ENCODE results near the gene AP3M1. TPM values are rescaled to one million over a fixed set of nuclear protein-coding genes. Genes with fewer than 3 reads are reported as not detected.
"Not testable (repeated sequence)": the region's sequence is repeated elsewhere in the genome, so short reads cannot be mapped to it uniquely, and the experiment has no call there.

AP3M1 gene
- total RNA-seq, 1 experiment from 2014 or later: 59.4 TPM

GRCh38 chr10:74194545-74194944 lies 43.9 kb upstream of the AP3M1 start:
- no TSS peak for BruUV-seq (replicated peaks)
- TF ChIP-seq, protein P1, sequence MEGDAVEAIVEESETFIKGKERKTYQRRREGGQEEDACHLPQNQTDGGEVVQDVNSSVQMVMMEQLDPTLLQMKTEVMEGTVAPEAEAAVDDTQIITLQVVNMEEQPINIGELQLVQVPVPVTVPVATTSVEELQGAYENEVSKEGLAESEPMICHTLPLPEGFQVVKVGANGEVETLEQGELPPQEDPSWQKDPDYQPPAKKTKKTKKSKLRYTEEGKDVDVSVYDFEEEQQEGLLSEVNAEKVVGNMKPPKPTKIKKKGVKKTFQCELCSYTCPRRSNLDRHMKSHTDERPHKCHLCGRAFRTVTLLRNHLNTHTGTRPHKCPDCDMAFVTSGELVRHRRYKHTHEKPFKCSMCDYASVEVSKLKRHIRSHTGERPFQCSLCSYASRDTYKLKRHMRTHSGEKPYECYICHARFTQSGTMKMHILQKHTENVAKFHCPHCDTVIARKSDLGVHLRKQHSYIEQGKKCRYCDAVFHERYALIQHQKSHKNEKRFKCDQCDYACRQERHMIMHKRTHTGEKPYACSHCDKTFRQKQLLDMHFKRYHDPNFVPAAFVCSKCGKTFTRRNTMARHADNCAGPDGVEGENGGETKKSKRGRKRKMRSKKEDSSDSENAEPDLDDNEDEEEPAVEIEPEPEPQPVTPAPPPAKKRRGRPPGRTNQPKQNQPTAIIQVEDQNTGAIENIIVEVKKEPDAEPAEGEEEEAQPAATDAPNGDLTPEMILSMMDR (conservative IDR thresholded peaks at IDR 0.05): no peak
- no peak for TF ChIP-seq EZH2 (IDR thresholded peaks at IDR 0.05; ENCODE audit: low read depth)
- DNase-seq: no peak
- no peak overlapping the region for H3K4me3 ChIP-seq
- no peaks in the 10 kb centered on the region for H4K20me1 ChIP-seq (ENCODE audit: insufficient read depth)
- H3K79me2 ChIP-seq (ENCODE audit: low read depth): peaks cover 93% of the 10 kb centered on the region
- intact Hi-C loops (cut with micrococcal nuclease; ENCODE audit: unreplicated experiment): no loop called here
- ChIA-PET CTCF (no interaction called here), POLR2A (ENCODE audit: unreplicated experiment) (no interaction called here)
- H3F3A ChIP-seq (ENCODE audit: insufficient read depth, low read depth): peaks cover 34% of the 10 kb centered on the region
- peaks cover 41% of the 10 kb centered on the region for H3K4me1 ChIP-seq (replicated peaks; ENCODE audit: insufficient read depth)
- no peaks in the 10 kb centered on the region for H3K9me3 ChIP-seq (ENCODE audit: insufficient read depth, low read depth)
- H3K4me2 ChIP-seq: no peak overlapping the region
- H3K27me3 ChIP-seq (ENCODE audit: insufficient read depth, low read depth): no peaks in the 10 kb centered on the region
- H2AFZ ChIP-seq: no peak overlapping the region
- H3K27ac ChIP-seq: no peak overlapping the region
- no peaks in the 10 kb centered on the region; the same call in 1 of the 2 replicates for H3K36me3 ChIP-seq (ENCODE audit: low read depth)
- no peaks in the 10 kb centered on the region; the same call in 1 of the 2 replicates for H3K9me2 ChIP-seq (ENCODE audit: insufficient read depth)

DNA sequence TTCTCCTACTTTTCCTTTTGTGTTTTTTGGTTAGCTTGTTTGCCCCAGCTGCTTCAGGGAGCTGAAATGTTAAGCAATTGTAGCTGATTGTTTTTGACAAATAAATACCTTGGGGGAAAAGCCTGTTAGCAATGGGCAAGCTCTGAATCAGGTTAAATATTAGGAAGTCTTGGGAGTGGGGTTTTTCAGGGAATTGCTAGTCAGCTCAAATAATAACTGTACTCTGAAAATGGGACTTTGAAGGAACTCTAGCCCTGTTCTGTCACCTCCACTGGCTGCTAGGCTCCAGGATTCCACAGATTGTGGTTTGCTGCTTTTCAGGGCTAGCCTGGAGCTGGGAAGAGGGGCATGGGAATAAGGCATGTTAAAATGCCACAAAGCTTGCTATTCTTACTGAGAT lies 39.9 kb upstream of the AP3M1 start:
- H3K36me3 ChIP-seq (ENCODE audit: low read depth): no peaks in the 10 kb centered on the region; the same call in none of the 2 replicates
- H4K20me1 ChIP-seq (ENCODE audit: insufficient read depth): no peaks in the 10 kb centered on the region
- CTCF ChIA-PET: interaction anchor here (0.6 kb wide), 1 partner anchor 886 kb away, joined by 4 read pairs; no protein-coding TSS in a partner anchor
- H3K4me1 ChIP-seq (replicated peaks; ENCODE audit: insufficient read depth): peaks cover 74% of the 10 kb centered on the region
- POLR2A ChIA-PET (ENCODE audit: unreplicated experiment): interaction anchor here (0.6 kb wide), 3 partner anchors 65 to 953 kb away, joined by 3 to 4 read pairs (median 3); no protein-coding TSS in a partner anchor
- TF ChIP-seq, protein P1 (conservative IDR thresholded peaks at IDR 0.05): no peak
- TF ChIP-seq EZH2 (IDR thresholded peaks at IDR 0.05; ENCODE audit: low read depth): no peak
- peak overlapping the region; percentile 85 for H3K4me2 ChIP-seq
- peaks cover 92% of the 10 kb centered on the region for H3K79me2 ChIP-seq (ENCODE audit: low read depth)
- peaks cover 46% of the 10 kb centered on the region for H3F3A ChIP-seq (ENCODE audit: insufficient read depth, low read depth)
- peak; percentile 32 to 66 for DNase-seq
- peak overlapping the region; percentile 50; the same call in 1 of the 2 replicates for H3K4me3 ChIP-seq
- H2AFZ ChIP-seq: no peak overlapping the region
- intact Hi-C loops (cut with micrococcal nuclease; ENCODE audit: unreplicated experiment): loop anchor here (1.0 to 2.0 kb wide), 3 partner anchors 14 to 40 kb away; no protein-coding TSS in a partner anchor
- no peaks in the 10 kb centered on the region for H3K9me3 ChIP-seq (ENCODE audit: insufficient read depth, low read depth)
- H3K27me3 ChIP-seq (ENCODE audit: insufficient read depth, low read depth): no peaks in the 10 kb centered on the region
- H3K27ac ChIP-seq: peak overlapping the region; percentile 96
- BruUV-seq (replicated peaks): TSS peak; percentile 73
- no peaks in the 10 kb centered on the region; the same call in 1 of the 2 replicates for H3K9me2 ChIP-seq (ENCODE audit: insufficient read depth)

DNA sequence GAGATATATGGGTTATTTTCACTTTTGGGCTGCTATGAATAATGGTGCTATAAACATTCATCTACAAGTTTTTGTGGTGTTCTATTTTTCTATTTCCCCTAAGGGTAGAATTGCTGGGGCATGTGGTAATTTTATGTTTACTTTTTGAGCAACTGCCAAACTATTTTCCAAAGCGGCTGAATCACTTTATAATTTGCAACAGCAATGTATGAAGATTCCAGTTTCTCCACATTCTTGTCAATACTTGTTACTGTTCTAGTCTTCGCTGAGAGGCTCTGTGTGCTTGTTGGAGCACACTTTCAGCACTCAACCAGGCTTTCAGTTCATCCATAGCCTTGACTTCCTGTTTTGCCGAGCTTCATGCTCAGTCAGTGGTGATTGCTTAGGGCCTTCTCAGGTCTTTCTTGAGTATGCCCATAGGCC lies 39.4 kb upstream of the AP3M1 start:
- peaks cover 90% of the 10 kb centered on the region for H3K79me2 ChIP-seq (ENCODE audit: low read depth)
- intact Hi-C loops (cut with micrococcal nuclease; ENCODE audit: unreplicated experiment): loop anchor here (1.0 to 2.0 kb wide), 3 partner anchors 14 to 41 kb away; no protein-coding TSS in a partner anchor
- H3K36me3 ChIP-seq (ENCODE audit: low read depth): no peaks in the 10 kb centered on the region; the same call in none of the 2 replicates
- ChIA-PET POLR2A (ENCODE audit: unreplicated experiment) (interaction anchor here (0.6 kb wide), 2 partner anchors 64 to 953 kb away, joined by 3 to 4 read pairs; no protein-coding TSS in a partner anchor), CTCF (interaction anchor here (0.6 kb wide), 1 partner anchor 886 kb away, joined by 4 read pairs; no protein-coding TSS in a partner anchor)
- H3K9me2 ChIP-seq (ENCODE audit: insufficient read depth): no peaks in the 10 kb centered on the region; the same call in 1 of the 2 replicates
- H2AFZ ChIP-seq: no peak overlapping the region
- peak overlapping the region; percentile 50; the same call in 1 of the 2 replicates for H3K4me3 ChIP-seq
- H3K9me3 ChIP-seq (ENCODE audit: insufficient read depth, low read depth): no peaks in the 10 kb centered on the region
- H3K4me1 ChIP-seq (replicated peaks; ENCODE audit: insufficient read depth): peaks cover 74% of the 10 kb centered on the region
- H4K20me1 ChIP-seq (ENCODE audit: insufficient read depth): no peaks in the 10 kb centered on the region
- peaks cover 46% of the 10 kb centered on the region for H3F3A ChIP-seq (ENCODE audit: insufficient read depth, low read depth)
- peak; percentile 70 to 98 for DNase-seq
- no peaks in the 10 kb centered on the region for H3K27me3 ChIP-seq (ENCODE audit: insufficient read depth, low read depth)
- no TSS peak for BruUV-seq (replicated peaks)
- peak overlapping the region; percentile 85 for H3K4me2 ChIP-seq
- TF ChIP-seq, protein P1 (conservative IDR thresholded peaks at IDR 0.05): no peak
- no peak for TF ChIP-seq EZH2 (IDR thresholded peaks at IDR 0.05; ENCODE audit: low read depth)
- H3K27ac ChIP-seq: peak overlapping the region; percentile 96

GRCh38 chr10:74188617-74189016 lies 38.0 kb upstream of the AP3M1 start:
- BruUV-seq (replicated peaks); H3K9me2 ChIP-seq (ENCODE audit: insufficient read depth); H2AFZ ChIP-seq; H3K9me3 ChIP-seq (ENCODE audit: insufficient read depth, low read depth); POLR2A ChIA-PET (ENCODE audit: unreplicated experiment); H3K27me3 ChIP-seq (ENCODE audit: insufficient read depth, low read depth); intact Hi-C loops (cut with micrococcal nuclease; ENCODE audit: unreplicated experiment); H3K4me3 ChIP-seq; H3K36me3 ChIP-seq (ENCODE audit: low read depth); DNase-seq; H4K20me1 ChIP-seq (ENCODE audit: insufficient read depth): not testable (repeated sequence)
- CTCF ChIA-PET: interaction anchor here (0.7 kb wide), 1 partner anchor 40 kb away, joined by 3 read pairs; no protein-coding TSS in a partner anchor
- Histone ChIP-seq H3K79me2 (ENCODE audit: low read depth) (peaks cover 90% of the 10 kb centered on the region), H3K27ac (peak overlapping the region; percentile 96), H3K4me1 (replicated peaks; ENCODE audit: insufficient read depth) (peaks cover 70% of the 10 kb centered on the region), H3F3A (ENCODE audit: insufficient read depth, low read depth) (peaks cover 46% of the 10 kb centered on the region), H3K4me2 (peak overlapping the region; percentile 85)
